Activated T-helper 2 cell treated with anti-CD3 and anti-CD28 coated beads, Interferon-gamma antibody, Interleukin-2, Interleukin-4, amounts not matched to agents 10 μg/mL and 5 μg/mL and 100 μg/mL, durations not matched to agents 14 hours and 24 hours and 36 hours (primary cell): ENCODE measurements around the gene YJU2. TPM values are rescaled to one million over a fixed set of nuclear protein-coding genes. Genes with fewer than 3 reads are reported as not detected.
"Not testable (repeated sequence)": the region's sequence is repeated elsewhere in the genome, so short reads cannot be mapped to it uniquely, and the experiment has no call there.

Experiments used
- DNase-seq: peaks from one replicate; pipeline ENCODE4 v3.0.0; 2021; ENCODE audit warnings: low spot score
- H3K27ac Mint-ChIP-seq: one replicate; pipeline ENCODE4 v1.8.0; 2021; ENCODE audit warnings: mixed read lengths
- H3K27me3 Mint-ChIP-seq: one replicate; pipeline ENCODE4 v1.8.0; 2021; ENCODE audit warnings: low read depth, mixed read lengths
- H3K36me3 Mint-ChIP-seq: one replicate; pipeline ENCODE4 v1.8.0; 2021; ENCODE audit warnings: low read depth, mixed read lengths
- H3K4me1 Mint-ChIP-seq: one replicate; pipeline ENCODE4 v1.8.0; 2021; ENCODE audit warnings: low read depth, mixed read lengths
- H3K4me3 Mint-ChIP-seq: one replicate; pipeline ENCODE4 v1.8.0; 2021; ENCODE audit warnings: low read depth, mild to moderate bottlenecking, moderate library complexity, mixed read lengths
- H3K9me3 Mint-ChIP-seq: one replicate; pipeline ENCODE4 v1.8.0; 2021; ENCODE audit warnings: mixed read lengths
- intact Hi-C: fragments of 100-400 bp; cut with micrococcal nuclease; formaldehyde crosslinking; loops from one replicate; pipeline ENCODE4 v1.15.1; 2023
- total RNA-seq: library from RNA; stranded (reverse); gene quantifications from 2 replicates; pipeline ENCODE4 v1.2.3, GENCODE V29; 2022

The YJU2 gene
- total RNA-seq, 1 donor from 2014 or later = 29.7 TPM

GRCh38 chr19:4215807-4216206 is 31.1 kb upstream of the YJU2 start:
- peaks cover 6% of the 10 kb centered on the region for H3K9me3 Mint-ChIP-seq
- H3K27me3 Mint-ChIP-seq = no peaks in the 10 kb centered on the region
- H3K27ac Mint-ChIP-seq = no peak overlapping the region
- H3K4me1 Mint-ChIP-seq = peaks cover 2% of the 10 kb centered on the region
- DNase-seq = no peak
- H3K4me3 Mint-ChIP-seq = no peak overlapping the region
- intact Hi-C loops = no loop called here
- no peaks in the 10 kb centered on the region for H3K36me3 Mint-ChIP-seq

DNA sequence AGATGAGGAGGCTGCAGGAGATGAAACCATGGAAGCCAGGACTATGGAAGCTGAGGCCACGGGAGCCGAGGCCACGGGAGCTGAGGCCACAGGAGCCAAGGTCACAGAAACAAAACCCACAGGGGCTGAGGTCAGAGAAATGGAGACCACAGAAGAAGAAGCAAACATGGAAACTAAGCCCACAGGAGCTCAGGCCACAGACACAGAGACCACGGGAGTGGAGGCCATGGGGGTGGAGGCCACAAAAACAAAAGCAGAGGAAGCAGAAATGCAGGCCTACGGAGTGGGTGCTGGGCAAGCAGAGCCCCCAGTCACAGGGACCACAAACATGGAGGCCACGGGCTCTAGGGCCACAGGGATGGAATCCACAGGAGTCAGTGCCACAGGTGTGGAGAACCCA is 30.0 kb upstream of the YJU2 start:
- Mint-ChIP-seq H3K36me3 (no peaks in the 10 kb centered on the region), H3K9me3 (peaks cover 6% of the 10 kb centered on the region), H3K4me3 (no peak overlapping the region), H3K27me3 (no peaks in the 10 kb centered on the region), H3K27ac (no peak overlapping the region), H3K4me1 (peaks cover 2% of the 10 kb centered on the region)
- intact Hi-C loops = no loop called here
- DNase-seq = no peak

- DNase-seq = no peak
- intact Hi-C loops = no loop called here
- Mint-ChIP-seq H3K36me3 (no peaks in the 10 kb centered on the region), H3K4me3 (no peak overlapping the region), H3K9me3 (peaks cover 6% of the 10 kb centered on the region), H3K27me3 (no peaks in the 10 kb centered on the region), H3K4me1 (peaks cover 2% of the 10 kb centered on the region), H3K27ac (no peak overlapping the region)
Measured at GRCh38 chr19:4217429-4218264, 29.2 kb upstream of the YJU2 start.

GRCh38 chr19:4218523-4218922 is 28.4 kb upstream of the YJU2 start:
- H3K4me1 Mint-ChIP-seq, DNase-seq, H3K27me3 Mint-ChIP-seq, intact Hi-C loops, H3K4me3 Mint-ChIP-seq, H3K36me3 Mint-ChIP-seq, H3K27ac Mint-ChIP-seq, H3K9me3 Mint-ChIP-seq: not testable (repeated sequence)

GRCh38 chr19:4220188-4220587 is 26.7 kb upstream of the YJU2 start:
- intact Hi-C loops = no loop called here
- Mint-ChIP-seq H3K4me3 (no peak overlapping the region), H3K9me3 (peaks cover 6% of the 10 kb centered on the region), H3K27me3 (no peaks in the 10 kb centered on the region), H3K36me3 (no peaks in the 10 kb centered on the region), H3K27ac (no peak overlapping the region), H3K4me1 (no peaks in the 10 kb centered on the region)
- no peak for DNase-seq

DNA sequence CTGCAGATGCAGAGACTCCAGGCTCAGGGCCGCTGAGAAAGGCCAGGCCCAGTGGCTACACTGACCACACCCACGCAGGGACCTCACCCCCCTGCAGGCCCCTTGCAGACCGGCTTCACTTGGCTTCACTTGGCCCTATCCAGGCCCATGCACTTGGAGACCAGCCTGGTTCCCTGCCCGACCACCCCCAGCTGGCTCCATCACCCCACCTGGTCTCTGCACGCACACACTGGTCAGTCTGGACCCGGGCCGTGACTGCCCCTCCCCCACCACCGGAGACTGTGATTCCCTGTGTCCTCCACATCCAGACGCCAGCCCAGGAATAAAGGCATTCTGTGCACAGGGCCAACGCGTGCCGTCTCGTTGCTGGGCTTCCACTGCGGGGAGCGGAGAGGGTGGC is 22.4 kb upstream of the YJU2 start:
- Mint-ChIP-seq H3K4me3 (no peak overlapping the region), H3K4me1 (peaks cover 6% of the 10 kb centered on the region), H3K9me3 (no peaks in the 10 kb centered on the region), H3K36me3 (no peaks in the 10 kb centered on the region), H3K27ac (no peak overlapping the region), H3K27me3 (no peaks in the 10 kb centered on the region)
- DNase-seq = no peak
- intact Hi-C loops = no loop called here

GRCh38 chr19:4225885-4226284 is 21.0 kb upstream of the YJU2 start:
- H3K9me3 Mint-ChIP-seq = no peaks in the 10 kb centered on the region
- DNase-seq = no peak
- intact Hi-C loops = no loop called here
- H3K27ac Mint-ChIP-seq = no peak overlapping the region
- no peaks in the 10 kb centered on the region for H3K27me3 Mint-ChIP-seq
- no peak overlapping the region for H3K4me3 Mint-ChIP-seq
- H3K36me3 Mint-ChIP-seq = no peaks in the 10 kb centered on the region
- peaks cover 7% of the 10 kb centered on the region for H3K4me1 Mint-ChIP-seq

DNA sequence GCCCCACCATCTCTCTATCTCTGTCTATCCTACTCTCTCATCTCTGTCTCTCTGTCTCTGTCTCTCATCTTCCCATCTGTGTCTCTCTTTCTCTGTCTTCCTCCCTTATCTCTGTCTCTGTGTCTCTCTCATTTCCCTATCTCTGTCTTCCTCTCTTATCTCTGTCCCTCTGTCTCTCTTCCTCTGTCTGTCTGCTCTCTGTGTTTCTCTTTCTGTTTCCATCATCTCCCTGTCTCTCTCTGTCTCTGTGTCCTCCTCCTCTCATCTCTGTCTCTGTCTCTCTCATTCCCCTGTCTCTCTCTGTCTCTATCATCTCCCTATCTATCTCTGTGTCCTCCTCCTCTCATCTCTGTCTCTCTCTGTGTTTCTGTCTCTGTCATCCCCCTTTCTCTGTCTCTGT is 19.1 kb upstream of the YJU2 start:
- no peak for DNase-seq
- Mint-ChIP-seq H3K9me3 (no peaks in the 10 kb centered on the region), H3K4me3 (no peak overlapping the region), H3K27me3 (no peaks in the 10 kb centered on the region), H3K36me3 (no peaks in the 10 kb centered on the region), H3K4me1 (peaks cover 7% of the 10 kb centered on the region), H3K27ac (no peak overlapping the region)
- intact Hi-C loops = no loop called here

DNA sequence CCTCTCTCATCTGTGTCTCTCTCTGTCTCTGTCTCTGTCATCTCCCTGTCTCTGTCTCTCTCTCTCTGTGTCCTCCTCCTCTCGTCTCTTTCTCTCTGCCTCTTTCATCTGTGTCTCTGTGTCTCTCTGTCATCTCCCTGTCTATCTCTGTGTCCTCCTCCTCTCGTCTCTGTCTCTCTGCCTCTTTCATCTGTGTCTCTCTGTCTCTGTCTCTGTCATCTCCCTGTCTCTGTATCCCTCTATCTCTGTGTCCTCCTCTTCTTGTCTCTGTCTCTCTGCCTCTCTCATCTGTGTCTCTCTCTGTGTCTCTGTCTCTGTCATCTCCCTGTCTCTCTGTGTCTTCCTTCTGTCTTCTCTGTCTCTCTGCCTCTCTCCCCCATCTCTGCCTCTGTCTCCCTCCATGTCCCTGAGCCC is 18.1 kb upstream of the YJU2 start:
- Mint-ChIP-seq H3K27me3 (no peaks in the 10 kb centered on the region), H3K27ac (no peak overlapping the region), H3K9me3 (no peaks in the 10 kb centered on the region), H3K4me3 (no peak overlapping the region), H3K4me1 (peaks cover 7% of the 10 kb centered on the region), H3K36me3 (peaks cover 5% of the 10 kb centered on the region)
- intact Hi-C loops = loop anchor here (1.0 kb wide), 1 partner anchor 19 kb away; the partner anchor contains the start of gene YJU2
- no peak for DNase-seq

GRCh38 chr19:4229179-4229931 is 17.5 kb upstream of the YJU2 start, which contains the start of gene EBI3:
EBI3 (plus strand) TSS chr19:4229523; CDS start chr19:4229551, 28 bp downstream.
- Mint-ChIP-seq H3K27me3 (no peaks in the 10 kb centered on the region), H3K4me3 (no peak within 1 kb of the TSS), H3K9me3 (no peaks in the 10 kb centered on the region), H3K4me1 (peaks cover 7% of the 10 kb centered on the region), H3K27ac (no peak within 1 kb of the TSS), H3K36me3 (peaks cover 6% of the 10 kb centered on the region)
- intact Hi-C loops = loop anchor here (1.0 kb wide), 1 partner anchor 18 kb away; the partner anchor contains the start of gene YJU2
- no peak for DNase-seq

GRCh38 chr19:4230237-4230636 is 16.6 kb upstream of the YJU2 start:
- H3K9me3 Mint-ChIP-seq, H3K4me1 Mint-ChIP-seq, H3K4me3 Mint-ChIP-seq, DNase-seq, intact Hi-C loops, H3K36me3 Mint-ChIP-seq, H3K27ac Mint-ChIP-seq, H3K27me3 Mint-ChIP-seq: not testable (repeated sequence)

- H3K27ac Mint-ChIP-seq, H3K4me3 Mint-ChIP-seq, H3K27me3 Mint-ChIP-seq, H3K9me3 Mint-ChIP-seq, intact Hi-C loops, DNase-seq, H3K4me1 Mint-ChIP-seq, H3K36me3 Mint-ChIP-seq: not testable (repeated sequence)
Measured at GRCh38 chr19:4231521-4231920, 15.4 kb upstream of the YJU2 start.

DNA sequence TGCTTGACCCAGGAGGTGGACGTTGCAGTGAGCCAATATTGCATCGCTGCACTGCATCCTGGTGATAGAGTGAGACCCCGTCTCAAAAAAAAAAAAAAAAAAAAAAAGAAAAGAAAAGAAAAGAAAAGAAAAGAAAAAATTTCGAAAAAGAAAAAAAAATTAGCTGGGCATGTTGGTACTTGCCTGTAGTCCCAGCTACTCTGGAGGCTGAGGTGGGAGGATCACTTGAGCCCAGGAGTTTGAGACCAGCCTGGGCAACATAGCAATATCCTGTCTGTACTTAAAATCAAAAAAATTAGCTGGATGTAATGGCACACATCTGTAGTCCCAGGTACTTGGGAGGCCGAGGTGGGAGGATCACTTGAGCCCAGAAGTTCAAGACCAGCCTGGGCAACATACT is 14.7 kb upstream of the YJU2 start:
- H3K4me3 Mint-ChIP-seq, intact Hi-C loops, H3K27me3 Mint-ChIP-seq, H3K36me3 Mint-ChIP-seq, H3K27ac Mint-ChIP-seq, H3K9me3 Mint-ChIP-seq, H3K4me1 Mint-ChIP-seq, DNase-seq: not testable (repeated sequence)
